Activated gamma-delta T cell (primary cell): ENCODE results near the gene USP16.

Experiments used
- DNase-seq: peaks from one replicate; lab custom pipeline; 2025; lab: John Stamatoyannopoulos, UW

USP16 gene

DNA sequence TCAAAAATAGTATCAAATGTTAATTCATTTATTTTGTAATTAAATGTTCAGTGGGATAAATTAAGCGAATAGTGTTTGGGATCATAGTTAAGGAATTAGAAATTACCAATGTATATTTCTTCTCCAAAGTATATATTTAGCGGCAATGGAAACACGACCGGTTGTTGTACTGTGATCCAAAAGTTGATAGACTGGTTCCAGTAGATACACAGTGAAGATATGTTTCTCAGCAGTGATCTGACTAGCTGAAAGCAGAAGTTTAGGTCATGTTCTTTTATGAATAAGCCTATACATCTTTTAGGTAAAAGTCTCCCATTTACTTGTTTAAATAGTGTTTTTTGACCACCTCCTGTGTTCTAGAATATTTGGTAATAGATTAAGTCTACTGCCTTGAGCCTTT lies 8.8 kb downstream of the USP16 start:
- no peak for DNase-seq

DNA sequence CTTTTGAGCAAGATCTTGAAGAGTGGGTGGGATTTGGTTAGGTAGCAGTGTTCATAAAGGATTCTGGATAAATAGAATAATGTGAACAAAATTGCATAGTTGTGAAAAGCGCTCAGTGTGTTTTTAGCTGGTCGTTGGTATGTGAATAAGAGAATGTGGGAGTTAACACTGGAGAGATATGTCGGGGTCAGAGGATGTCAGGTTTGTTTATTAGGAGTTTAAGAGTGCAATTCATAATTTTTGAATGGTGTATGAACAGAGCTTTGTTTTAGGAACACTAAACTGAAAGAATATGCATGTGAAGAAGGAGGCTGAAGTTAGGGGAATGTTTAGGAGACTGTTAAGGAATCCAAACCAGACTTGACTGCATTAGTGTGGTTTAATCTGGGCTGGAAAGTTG lies 9.4 kb downstream of the USP16 start:
- no peak for DNase-seq

DNA sequence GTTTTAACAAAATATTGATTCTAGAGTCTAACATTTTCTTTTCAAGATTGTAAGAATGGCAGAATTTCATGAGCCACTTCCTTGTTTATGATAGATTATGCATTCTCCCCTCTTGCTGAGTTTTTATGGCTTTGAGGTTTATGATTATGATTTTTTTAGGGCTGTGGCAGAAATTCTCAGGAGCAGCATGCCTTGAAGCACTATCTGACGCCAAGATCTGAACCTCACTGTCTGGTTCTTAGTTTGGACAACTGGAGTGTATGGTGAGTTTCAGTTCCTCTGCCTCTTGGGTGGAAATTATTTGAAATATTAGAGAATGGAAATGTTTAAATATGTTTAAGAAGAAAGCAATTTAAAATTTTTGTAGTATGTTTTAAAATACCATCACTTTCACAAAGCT lies 10.2 kb downstream of the USP16 start:
- DNase-seq = no peak

DNA sequence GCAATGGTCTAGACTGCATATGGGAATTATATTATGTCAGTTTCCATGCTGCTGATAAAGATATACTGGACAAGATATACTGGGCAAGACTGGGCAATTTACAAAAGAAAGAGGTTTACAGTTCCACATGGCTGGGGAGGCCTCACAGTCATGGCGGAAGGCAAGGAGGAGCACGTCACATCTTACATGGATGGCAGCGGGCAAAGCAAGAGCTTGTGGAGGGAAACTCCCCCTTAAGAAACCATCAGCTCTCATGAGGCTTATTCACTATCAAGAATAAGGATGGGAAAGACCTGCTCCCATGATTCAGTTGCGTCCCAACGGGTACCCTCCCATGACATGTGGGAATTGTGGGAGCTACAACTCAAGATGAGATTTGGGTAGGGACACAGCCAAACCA lies 27.8 kb downstream of the USP16 start:
- DNase-seq = no peak

DNA sequence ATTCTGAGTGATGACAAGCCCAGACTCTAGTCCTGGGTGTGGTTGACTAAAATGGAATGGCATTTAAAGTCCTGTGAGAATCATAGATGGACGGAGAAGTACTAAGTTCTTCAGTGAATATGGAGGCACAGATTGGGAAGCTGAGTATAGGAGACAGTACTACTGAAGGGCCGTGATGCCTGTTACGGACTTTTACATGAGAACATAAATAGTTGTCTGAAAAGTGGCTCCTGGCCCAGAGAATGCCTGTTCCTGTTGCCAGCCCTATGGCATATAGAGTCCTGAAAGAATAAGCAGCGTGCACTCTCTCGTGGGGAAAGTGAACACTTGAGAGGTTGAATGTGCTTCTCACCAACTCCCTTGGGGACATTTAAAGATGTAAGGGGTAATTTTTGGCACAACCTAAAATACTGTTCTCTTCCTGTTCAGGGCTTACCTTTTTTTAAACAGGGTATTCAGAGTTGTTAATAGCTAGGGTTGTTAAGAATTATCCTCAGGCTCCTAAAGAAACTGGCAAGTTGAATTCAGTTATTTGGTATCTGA lies 28.6 kb downstream of the USP16 start:
- no peak for DNase-seq

DNA sequence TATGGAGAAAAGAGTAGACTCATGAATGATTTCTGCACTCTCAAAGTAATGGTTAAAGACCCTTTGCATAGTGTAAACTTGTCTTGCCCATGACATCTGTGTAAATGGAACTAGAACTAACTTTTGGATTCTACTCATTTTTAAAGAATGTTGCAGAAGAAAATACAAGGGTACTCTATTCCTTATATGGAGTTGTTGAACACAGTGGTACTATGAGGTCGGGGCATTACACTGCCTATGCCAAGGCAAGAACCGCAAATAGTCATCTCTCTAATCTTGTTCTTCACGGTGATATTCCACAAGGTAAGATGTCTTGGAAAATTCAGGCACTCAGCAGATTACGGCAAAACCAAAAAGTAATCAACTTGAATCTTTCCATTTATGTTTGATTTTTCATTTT lies 29.2 kb downstream of the USP16 start:
- no peak for DNase-seq

DNA sequence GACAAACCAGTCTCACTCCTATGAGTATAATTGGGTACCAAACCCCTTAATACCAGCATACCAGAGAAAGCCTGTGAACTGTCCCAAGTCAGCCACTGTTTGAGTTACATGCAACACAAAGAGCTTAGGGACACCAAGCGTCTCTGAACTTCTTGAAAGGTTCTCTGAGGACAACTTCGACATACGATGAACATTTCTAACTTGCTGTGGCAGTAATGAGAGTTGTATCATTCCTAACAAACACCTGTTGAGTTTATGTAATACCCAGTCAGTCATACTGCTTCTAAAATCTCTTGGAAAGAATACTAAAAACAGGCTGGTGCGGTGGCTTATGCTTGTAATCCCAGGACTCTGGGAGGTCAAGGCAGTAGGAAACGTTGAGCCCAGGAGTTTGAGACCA lies 30.6 kb downstream of the USP16 start:
- DNase-seq = no peak

DNA sequence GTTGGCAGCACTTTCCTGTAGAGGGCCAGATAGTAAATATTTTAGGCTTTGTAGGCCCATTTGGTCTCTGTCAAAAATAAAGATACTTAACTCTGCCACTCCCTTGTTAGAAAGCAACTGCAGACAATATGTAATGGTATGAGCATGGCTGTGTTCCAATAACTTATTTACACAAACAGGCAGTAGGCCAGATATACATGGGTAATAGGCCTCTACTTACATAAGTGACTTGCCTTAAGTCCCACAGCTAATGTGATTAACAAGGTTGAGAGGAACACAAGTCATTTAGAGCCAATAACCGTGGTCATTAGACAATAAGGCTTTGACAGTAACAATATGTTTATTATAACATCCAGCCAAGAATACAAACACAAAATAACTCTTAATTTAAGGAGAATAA lies 31.5 kb downstream of the USP16 start:
- no peak for DNase-seq

DNA sequence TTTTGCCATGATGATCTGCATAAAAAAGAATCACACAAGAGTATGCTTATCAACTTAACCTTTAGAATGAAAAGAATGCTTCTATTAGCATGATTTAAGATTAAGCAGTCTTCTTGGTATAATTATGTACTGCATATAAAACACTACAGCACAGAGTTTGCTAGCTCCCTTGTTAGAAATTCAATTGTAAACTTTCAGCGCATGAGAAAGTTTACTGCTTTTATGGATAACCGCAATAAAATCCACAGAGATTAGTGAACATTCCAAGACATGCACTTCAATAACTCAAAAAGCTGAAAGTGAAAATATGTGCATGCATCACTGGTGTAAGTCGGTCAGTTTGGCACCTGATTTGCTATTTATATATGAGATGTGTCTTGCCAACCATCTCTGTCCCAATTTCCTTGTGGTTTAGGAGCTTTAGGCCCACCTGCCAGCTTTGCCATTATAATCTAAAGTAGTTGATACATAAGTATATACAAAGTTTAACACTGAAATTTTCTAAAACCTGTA lies 32.1 kb downstream of the USP16 start:
- no peak for DNase-seq

DNA sequence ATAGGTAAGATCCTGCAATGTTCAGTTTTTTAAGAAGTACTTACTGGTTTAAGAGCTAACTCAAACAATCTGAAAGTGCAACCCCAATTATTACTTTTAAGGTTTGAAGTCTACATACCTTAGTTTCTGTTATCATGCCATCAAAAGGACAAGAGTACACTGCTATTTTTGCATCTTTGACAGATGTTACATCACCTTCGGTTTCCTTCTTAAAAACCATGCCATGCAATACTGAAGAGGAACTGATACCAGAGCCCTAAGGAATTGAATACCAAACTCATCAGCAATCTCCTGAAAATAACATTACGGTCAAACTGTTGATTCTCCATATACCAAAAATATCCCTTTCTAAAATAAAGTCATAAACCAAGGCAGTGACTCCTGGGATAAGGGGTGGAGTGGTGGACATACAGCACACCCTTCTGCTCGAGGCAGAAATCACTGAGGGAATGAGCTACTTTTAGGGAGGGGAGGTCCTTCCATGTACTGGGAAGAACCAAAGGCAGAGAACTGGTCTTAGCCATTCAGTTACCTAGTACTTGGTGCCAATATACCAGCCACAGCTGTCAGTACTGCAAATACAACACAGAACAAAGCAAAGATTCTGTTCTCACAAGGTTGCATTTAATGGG lies 40.5 kb downstream of the USP16 start:
- DNase-seq = no peak

DNA sequence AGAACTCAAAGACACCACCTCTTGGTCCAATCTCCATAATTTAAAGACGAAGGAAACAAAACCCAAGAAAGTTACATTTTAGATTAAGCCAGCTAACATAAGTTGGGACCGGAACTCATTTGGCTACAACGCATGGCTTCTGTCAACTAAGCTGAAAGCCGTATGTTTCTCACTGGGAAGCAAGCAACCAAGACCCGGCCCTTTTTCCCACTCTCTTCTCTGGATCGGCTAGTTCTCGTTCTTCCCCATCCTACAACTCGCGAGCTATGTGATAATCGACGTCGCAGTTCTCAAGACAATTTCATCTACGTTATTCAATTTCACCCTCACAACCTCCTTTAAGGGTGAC lies 48.4 kb downstream of the USP16 start:
- DNase-seq = no peak

DNA sequence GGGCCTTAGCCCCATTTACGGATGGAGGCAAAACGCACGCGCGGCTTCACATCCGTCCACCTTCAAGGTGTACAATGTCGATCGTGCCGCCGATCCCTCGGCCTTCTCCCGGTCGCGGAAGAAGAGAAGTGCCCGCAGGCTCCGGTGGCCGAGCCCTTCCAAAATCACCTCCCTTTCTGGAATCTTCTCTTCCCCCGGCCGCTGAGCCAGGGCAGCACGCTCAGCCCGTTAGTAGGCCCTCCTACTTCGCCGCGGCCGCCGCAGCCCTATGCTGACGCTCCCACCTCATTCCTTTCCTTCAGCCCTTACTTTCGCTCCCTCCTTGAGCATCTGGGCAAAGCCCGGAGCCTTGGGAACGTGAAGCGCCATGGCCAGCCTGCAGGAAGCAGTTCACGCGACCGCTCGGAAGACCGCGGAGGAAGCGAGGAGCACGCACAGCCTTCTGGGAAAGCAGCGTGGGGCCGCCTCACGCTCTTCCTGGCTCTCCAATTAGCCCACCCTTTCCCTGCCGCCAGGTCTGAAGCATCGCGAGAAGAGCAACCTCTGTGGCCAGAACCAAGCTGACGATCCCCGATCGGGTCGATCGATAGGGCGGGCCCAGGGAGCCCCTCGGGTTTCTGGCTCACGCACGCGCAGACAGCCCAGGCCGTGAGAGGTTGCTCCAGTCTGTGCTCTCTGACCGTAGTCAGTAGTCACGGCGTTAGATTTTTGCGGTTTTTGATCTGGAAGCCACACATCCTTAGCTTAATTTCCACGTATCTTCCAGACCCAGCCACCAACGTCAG lies 48.9 kb downstream of the USP16 start, which contains the start of gene CCT8:
Gene CCT8 (minus strand): TSS at position 427 of the 785 bp plus-strand sequence. CDS start 58 bp downstream, at position 369.
- peak; percentile 93 for DNase-seq

DNA sequence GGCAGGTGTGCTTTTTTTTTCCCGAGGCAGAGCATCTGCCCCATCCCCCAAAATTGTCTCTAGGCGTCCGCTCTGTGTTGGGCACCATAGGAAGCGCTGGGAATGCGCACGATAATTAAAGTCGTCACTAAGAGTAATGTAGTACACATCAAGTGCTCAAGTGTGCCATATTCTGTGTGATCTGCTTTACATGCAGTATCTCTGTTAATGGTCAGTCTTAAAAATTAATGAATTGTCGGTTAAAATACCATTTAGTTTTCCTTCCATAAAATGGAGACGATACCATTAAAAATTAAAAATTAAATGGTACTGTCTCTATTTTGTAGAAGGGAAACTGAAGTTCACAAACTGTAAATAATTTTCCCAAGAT lies 49.5 kb downstream of the USP16 start:
- DNase-seq = no peak

DNA sequence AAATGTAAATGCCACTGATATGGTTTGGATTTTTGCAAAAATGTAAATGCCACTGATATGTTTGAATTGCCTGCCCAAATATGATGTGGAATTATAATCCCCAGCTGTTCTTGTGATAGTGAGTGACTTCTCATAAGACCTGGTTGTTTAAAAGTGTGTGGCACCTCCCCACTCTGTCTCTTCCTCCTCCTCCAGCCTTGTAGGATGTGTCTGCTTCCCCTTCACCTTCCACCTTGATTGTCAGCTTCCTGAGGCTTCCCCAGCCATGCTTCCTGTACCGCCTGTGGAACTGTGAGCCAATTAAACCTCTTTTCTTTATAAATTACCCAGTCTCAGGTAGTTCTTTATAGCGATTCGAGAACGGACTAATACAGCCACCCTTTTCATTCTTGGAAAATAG lies 50.3 kb downstream of the USP16 start:
- DNase-seq = no peak

DNA sequence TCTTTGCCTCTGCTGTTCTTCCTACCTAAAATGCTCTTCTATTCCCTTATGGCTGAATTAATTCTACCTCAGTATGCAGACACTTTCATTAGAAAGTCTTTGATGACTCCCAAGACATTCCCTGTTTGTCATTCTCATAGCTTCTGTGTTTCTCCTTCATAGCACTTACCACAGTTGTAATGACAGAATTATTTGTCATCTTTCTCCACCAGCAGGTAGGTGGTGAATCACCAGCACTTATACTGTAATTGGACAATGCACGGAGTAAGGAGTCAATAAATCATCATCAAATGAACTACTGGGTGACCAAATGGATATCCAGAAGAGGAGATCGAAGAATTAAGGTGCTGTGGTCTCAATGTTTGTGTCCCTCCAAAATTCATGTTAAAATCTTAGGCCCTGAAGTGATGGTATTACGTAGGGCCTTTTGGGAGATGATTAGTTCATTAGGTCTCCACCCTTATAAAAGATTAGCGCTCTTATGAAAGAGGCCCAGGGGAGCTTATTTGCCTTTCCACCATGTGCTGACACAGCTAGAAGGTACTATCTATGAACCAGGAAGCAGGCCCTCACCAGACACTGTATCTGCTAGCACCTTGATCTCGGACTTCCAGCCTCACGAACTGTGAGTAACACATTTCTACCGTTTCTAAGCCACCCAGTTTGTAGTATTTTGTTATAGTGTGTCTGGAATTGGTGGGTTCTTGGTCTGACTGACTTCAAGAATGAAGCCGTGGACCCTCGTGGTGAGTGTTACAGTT lies 51.4 kb downstream of the USP16 start:
- DNase-seq = no peak

DNA sequence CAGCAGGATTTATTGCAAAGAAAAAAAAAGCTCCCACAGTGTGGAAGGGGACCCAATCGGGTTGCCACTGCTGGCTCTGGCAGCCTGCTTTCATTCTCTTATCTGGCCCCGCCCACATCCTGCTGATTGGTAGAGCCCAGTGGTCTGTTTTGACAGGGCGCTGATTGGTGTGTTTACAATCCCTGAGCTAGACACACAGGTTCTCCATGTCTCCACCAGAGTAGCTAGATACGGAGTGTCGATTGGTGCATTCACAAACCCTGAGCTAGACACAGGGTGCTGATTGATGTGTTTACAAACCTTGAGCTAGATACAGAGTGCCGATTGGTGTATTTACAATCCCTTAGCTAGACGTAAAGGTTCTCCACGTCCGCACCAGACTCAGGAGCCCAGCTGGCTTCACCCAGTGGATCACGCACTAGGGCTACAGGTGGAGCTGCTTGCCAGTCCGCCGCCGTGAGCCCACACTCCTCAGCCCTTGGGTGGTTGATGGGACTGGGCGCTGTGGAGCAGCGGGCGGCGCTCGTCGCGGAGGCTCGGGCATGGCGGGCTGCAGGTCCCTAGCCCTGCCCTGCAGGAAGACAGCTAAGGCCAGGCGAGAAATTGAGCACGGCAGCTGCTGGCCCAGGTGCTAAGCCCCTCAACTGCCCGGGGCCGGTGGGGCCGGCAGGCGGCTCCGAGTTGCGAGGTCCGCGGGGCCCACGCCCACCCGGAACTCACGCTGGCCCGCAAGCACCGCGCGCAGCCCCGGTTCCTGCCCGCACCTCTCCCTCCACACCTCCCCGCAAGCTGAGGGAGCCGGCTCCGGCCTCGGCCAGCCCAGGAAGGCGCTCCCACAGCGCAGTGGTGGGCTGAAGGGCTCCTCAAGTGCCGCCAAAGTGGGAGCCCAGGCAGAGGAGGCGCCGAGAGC lies 52.5 kb downstream of the USP16 start:
- peak; percentile 24 for DNase-seq

DNA sequence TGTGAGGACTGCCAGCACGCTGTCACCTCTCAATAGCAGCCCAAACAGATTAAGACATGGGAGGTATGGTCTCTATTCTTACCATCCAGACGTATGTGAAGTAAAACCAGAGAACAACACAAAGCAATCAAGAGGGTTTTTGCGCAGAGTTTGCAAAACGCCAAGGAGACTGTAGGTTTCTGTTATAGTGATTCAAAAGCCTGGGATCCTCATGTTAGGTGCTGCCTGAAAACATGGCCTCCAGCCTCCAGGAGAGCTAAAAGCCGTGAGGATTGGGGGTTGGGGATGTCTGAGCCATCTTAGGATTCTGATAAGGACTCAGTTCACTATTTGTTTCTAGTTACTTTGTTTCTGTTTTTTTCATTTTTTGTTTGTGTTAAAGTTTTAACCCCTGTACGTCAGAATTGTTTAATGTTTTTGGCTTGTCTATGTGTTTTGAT lies 53.2 kb downstream of the USP16 start:
- DNase-seq = no peak

DNA sequence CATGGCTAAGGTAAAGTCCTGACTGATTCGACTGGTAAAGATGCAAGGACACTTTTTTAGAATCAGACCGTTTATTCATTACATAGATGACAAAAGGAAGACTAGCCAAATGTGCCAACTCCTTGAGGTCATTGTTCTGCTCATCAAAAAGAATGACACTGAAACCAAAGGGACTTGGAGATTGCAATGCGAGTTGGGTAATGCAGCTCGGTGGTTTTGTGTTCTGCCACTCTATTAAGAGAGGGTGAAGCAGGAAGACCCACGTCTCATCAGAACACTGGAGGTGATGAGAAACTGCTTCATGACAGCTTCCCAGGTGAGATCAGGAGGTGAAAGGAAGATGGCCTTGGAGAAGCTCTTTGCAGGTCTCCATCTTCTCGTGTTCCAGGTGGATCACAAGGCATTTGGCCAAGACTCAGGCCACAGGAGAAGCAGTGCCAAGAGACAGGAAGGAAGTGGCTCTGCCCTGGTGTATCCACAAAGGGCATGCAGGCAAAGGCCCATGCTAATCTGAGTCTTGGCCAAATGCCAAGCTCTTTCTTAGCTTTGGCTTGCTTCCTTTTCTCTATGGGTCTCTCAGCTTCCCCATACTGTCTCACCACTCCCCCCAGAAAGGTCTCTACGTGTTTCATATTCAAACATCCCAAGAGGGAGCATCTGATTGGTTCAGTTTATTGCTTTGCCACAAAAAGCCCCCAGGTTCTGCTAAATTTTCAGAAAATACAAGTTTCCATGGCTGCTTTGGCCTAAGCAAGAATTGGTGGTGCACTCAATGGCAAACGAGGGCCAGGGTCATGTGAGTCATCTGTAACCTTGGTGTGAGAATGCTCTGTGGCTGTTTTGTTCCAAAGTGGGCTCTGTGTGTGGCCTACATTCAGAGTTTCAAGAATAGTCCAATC lies 54.6 kb downstream of the USP16 start:
- DNase-seq = no peak

DNA sequence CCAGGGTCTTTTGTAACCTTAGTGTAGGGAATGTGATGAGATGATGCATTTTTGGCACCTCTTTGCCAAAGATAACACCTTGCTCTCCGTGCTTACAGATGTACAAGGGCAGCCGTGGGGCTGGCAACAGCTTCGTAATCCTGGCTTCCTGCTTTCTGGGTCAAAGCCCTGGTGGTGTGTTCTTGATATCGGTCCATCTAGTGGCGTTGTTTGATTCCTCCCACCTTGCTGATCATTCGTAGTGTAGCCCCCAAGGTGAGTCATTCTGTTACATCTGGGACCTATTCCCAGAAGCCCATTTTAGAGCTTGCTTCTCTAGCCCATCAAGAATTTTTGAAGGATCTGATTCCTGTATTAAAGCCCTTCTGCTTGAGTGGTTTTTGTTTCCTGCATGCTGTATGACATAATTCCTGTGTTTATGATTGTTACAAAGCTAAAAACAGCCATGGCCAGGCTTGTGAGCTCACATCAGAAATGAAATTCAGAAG lies 56.0 kb downstream of the USP16 start:
- DNase-seq = no peak
